ENCODE results near the gene COPZ1.

Gene COPZ1

GRCh38 chr12:54398995-54399793 is 74.3 kb downstream of the COPZ1 start:
- peak; percentile 97 for ATAC-seq
- no peak for TF ChIP-seq OSR1 (CRISPR knock-in tag; IDR thresholded peaks at IDR 0.05)
- no peak for TF ChIP-seq RARB (CRISPR knock-in tag; IDR thresholded peaks at IDR 0.05)
- no peak for TF ChIP-seq BACH2 (CRISPR knock-in tag; IDR thresholded peaks at IDR 0.05; ENCODE audit: borderline replicate concordance)
- TF ChIP-seq TCF4 (CRISPR knock-in tag; IDR thresholded peaks at IDR 0.05; ENCODE audit: borderline replicate concordance): no peak
- no peak for TF ChIP-seq CSDC2 (CRISPR knock-in tag; IDR thresholded peaks at IDR 0.05)
- TF ChIP-seq, protein P1, sequence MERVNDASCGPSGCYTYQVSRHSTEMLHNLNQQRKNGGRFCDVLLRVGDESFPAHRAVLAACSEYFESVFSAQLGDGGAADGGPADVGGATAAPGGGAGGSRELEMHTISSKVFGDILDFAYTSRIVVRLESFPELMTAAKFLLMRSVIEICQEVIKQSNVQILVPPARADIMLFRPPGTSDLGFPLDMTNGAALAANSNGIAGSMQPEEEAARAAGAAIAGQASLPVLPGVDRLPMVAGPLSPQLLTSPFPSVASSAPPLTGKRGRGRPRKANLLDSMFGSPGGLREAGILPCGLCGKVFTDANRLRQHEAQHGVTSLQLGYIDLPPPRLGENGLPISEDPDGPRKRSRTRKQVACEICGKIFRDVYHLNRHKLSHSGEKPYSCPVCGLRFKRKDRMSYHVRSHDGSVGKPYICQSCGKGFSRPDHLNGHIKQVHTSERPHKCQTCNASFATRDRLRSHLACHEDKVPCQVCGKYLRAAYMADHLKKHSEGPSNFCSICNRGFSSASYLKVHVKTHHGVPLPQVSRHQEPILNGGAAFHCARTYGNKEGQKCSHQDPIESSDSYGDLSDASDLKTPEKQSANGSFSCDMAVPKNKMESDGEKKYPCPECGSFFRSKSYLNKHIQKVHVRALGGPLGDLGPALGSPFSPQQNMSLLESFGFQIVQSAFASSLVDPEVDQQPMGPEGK (CRISPR knock-in tag; IDR thresholded peaks at IDR 0.05; ENCODE audit: borderline replicate concordance): no peak
- no peak for TF ChIP-seq ZFP30 (CRISPR knock-in tag; IDR thresholded peaks at IDR 0.05)
- TF ChIP-seq ISL1 (CRISPR knock-in tag; IDR thresholded peaks at IDR 0.05): no peak
- no peak for TF ChIP-seq TOX (CRISPR knock-in tag; IDR thresholded peaks at IDR 0.05; ENCODE audit: borderline replicate concordance)
- TF ChIP-seq ZFP3 (CRISPR knock-in tag; IDR thresholded peaks at IDR 0.05): no peak
- TF ChIP-seq ZNF565 (CRISPR knock-in tag; conservative IDR thresholded peaks at IDR 0.05; ENCODE audit: low read depth): no peak
- no peak for TF ChIP-seq TSHZ2 (CRISPR knock-in tag; IDR thresholded peaks at IDR 0.05)
- no peak for TF ChIP-seq ZNF8 (CRISPR knock-in tag; IDR thresholded peaks at IDR 0.05)
- no peak for TF ChIP-seq CSRNP3 (CRISPR knock-in tag; IDR thresholded peaks at IDR 0.05)
- TF ChIP-seq, protein P2, sequence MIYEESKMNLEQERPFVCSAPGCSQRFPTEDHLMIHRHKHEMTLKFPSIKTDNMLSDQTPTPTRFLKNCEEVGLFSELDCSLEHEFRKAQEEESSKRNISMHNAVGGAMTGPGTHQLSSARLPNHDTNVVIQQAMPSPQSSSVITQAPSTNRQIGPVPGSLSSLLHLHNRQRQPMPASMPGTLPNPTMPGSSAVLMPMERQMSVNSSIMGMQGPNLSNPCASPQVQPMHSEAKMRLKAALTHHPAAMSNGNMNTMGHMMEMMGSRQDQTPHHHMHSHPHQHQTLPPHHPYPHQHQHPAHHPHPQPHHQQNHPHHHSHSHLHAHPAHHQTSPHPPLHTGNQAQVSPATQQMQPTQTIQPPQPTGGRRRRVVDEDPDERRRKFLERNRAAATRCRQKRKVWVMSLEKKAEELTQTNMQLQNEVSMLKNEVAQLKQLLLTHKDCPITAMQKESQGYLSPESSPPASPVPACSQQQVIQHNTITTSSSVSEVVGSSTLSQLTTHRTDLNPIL (CRISPR knock-in tag; IDR thresholded peaks at IDR 0.05; ENCODE audit: low read depth): no peak
- TF ChIP-seq ZC3H10 (CRISPR knock-in tag; IDR thresholded peaks at IDR 0.05): no peak
- TF ChIP-seq ESRRG (CRISPR knock-in tag; IDR thresholded peaks at IDR 0.05): no peak
- no peak for TF ChIP-seq ZNF70 (CRISPR knock-in tag; IDR thresholded peaks at IDR 0.05)
- no peak for TF ChIP-seq SNAI2 (CRISPR knock-in tag; IDR thresholded peaks at IDR 0.05)
- TF ChIP-seq POU6F1 (CRISPR knock-in tag; IDR thresholded peaks at IDR 0.05; ENCODE audit: borderline replicate concordance, low read depth): no peak

DNA sequence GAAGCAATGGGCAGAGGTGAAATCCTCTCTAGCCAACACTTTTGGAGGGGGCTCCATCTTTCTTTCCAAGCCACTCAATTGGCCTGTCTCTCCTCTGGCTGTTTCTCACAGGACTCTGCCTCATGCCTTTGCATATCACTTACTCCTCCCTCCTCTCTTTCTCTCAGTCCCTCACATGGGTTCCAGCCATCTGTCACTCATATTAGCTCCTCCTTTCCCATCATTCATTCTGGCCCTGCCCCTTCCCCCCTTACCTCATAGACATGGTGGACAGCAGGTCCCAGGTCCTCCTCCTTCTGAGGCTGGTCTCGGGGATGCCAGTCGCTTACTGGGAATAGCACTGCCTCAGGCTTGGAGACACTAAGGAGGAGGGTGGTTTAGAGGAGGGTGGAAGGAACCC is 76.2 kb downstream of the COPZ1 start:
- ATAC-seq: no peak
- TF ChIP-seq CSRNP3 (CRISPR knock-in tag; IDR thresholded peaks at IDR 0.05) (no peak), BACH2 (CRISPR knock-in tag; IDR thresholded peaks at IDR 0.05; ENCODE audit: borderline replicate concordance) (no peak), ZNF565 (CRISPR knock-in tag; conservative IDR thresholded peaks at IDR 0.05; ENCODE audit: low read depth) (no peak), TSHZ2 (CRISPR knock-in tag; IDR thresholded peaks at IDR 0.05) (no peak), ZFP3 (CRISPR knock-in tag; IDR thresholded peaks at IDR 0.05) (no peak), TOX (CRISPR knock-in tag; IDR thresholded peaks at IDR 0.05; ENCODE audit: borderline replicate concordance) (no peak), ESRRG (CRISPR knock-in tag; IDR thresholded peaks at IDR 0.05) (no peak), ISL1 (CRISPR knock-in tag; IDR thresholded peaks at IDR 0.05) (no peak), TCF4 (CRISPR knock-in tag; IDR thresholded peaks at IDR 0.05; ENCODE audit: borderline replicate concordance) (no peak), POU6F1 (CRISPR knock-in tag; IDR thresholded peaks at IDR 0.05; ENCODE audit: borderline replicate concordance, low read depth) (no peak), CSDC2 (CRISPR knock-in tag; IDR thresholded peaks at IDR 0.05) (no peak), ZC3H10 (CRISPR knock-in tag; IDR thresholded peaks at IDR 0.05) (no peak)
- TF ChIP-seq, protein P2 (CRISPR knock-in tag; IDR thresholded peaks at IDR 0.05; ENCODE audit: low read depth): no peak

Data from SK-N-SH treated with all-trans-retinoic acid at 6 μM for 48 hours (cell line).